Measurements from ENCODE around the gene ST8SIA5.

ST8SIA5 gene

DNA sequence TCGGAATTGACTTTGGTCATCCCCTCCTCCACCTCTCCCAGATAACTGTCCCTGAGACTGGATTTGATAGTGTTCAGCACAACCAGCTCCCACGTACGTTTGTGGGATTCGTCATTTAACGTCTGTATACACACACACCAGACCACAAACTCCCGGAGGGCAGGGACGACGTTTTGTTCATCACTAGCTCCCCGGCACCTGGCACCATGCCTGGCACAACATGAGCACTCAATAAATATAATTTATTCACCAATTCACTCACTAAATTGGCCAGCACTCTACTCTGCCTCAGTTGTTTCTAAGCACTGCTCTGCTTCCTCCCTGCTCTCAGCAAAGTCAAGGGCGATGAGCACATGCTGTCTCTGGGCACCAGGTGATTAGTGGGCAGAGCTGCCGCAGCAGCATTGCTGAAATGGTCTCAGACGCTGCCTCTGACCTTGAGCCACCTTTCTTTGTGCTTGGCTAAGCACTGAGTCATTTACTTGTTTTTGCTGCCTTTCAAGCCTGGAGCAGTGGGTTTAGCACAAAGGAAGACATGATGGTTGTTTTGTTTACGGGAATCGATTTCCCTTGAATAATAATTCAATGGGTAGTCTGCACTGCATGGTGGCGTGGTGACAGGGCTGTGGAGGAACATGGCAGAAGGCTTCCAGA is 80.5 kb downstream of the ST8SIA5 start:
- DNase-seq = no peak
- no peaks in the 10 kb centered on the region for H3K27me3 ChIP-seq (replicated peaks)

DNA sequence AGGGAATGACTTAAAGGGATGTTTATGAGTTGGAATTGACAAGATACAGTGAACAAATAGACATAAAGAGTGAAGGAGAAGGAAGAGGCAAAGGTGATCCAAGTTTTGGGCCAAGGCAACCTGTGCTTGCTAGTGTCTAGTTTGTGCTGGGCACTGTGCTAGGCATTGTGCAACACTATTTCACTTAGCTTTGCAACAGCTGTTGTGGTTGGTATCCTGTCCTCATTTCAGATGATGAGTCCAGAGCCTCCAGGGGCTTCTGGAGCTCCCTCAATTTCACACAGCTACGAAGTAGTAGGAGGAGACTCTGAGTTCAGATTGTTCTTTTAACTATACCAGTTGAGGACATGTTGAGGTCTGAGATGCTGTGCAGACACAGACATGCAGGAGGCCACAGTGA is 81.7 kb downstream of the ST8SIA5 start:
- H3K36me3 ChIP-seq (replicated peaks) = no peaks in the 10 kb centered on the region
- in situ Hi-C loops (cut with HindIII; ENCODE audit: low pct_ligation_motif_present, low sequenced_read_pairs) = no loop called here
- no peak for DNase-seq
- H3K27ac ChIP-seq = no peak overlapping the region
- no peaks in the 10 kb centered on the region for H3K27me3 ChIP-seq (replicated peaks)
- TF ChIP-seq, protein P1, sequence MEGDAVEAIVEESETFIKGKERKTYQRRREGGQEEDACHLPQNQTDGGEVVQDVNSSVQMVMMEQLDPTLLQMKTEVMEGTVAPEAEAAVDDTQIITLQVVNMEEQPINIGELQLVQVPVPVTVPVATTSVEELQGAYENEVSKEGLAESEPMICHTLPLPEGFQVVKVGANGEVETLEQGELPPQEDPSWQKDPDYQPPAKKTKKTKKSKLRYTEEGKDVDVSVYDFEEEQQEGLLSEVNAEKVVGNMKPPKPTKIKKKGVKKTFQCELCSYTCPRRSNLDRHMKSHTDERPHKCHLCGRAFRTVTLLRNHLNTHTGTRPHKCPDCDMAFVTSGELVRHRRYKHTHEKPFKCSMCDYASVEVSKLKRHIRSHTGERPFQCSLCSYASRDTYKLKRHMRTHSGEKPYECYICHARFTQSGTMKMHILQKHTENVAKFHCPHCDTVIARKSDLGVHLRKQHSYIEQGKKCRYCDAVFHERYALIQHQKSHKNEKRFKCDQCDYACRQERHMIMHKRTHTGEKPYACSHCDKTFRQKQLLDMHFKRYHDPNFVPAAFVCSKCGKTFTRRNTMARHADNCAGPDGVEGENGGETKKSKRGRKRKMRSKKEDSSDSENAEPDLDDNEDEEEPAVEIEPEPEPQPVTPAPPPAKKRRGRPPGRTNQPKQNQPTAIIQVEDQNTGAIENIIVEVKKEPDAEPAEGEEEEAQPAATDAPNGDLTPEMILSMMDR (IDR thresholded peaks at IDR 0.05; ENCODE audit: low read depth, low read length, missing control alignments) = no peak
- H3K4me3 ChIP-seq (ENCODE audit: low read depth, low read length) = no peak overlapping the region

More for the DNA sequence above, 80.5 kb downstream of the ST8SIA5 start:
- TF ChIP-seq, protein P1 (IDR thresholded peaks at IDR 0.05; ENCODE audit: low read depth, low read length, missing control alignments) = no peak
- in situ Hi-C loops (cut with HindIII; ENCODE audit: low pct_ligation_motif_present, low sequenced_read_pairs) = no loop called here
- Histone ChIP-seq H3K36me3 (replicated peaks) (no peaks in the 10 kb centered on the region), H3K27ac (no peak overlapping the region), H3K4me3 (ENCODE audit: low read depth, low read length) (no peak overlapping the region)

DNA sequence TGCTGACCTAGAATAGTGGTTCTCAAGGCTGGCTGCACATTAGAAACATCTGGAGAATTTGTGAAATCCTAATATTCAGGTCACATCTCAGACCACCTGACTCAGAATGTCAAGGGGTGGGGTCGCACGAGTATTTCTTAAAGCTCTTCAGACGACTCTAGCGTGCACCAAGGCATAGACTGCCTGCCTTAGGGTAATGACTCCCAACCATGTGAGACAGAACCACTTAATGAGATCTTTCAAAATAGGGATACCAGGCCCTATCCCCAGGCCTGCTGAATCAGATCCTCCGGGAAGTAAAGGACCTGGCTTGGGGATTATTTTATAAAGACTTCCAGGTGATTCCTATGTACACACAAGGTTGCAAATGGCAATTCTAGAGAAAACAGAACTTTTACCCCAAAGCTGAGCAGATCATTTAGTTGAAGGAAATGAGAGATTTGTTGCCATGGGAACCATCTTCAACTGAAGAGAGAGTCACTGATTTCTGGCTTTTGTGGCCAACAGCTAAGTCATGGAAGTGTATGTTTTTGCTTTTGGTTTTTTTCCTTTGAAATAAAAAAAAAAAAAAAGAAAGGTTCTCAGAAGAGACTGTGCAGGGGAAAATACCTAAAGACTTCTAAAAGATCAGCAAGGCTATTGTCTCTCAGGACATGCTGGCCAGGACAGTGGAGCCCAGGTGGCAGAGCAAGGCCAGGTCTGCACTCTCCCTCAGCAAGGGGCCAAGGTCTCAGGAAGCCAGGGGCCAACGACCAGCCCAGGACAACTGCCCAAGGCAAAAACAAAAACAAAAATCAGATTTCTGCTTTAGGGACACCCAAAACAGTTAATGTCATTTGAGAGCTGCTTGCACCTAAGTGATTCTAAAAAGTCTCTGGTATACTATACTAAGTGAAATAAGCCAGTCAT is 84.5 kb downstream of the ST8SIA5 start:
- Histone ChIP-seq H3K4me3 (ENCODE audit: low read depth, low read length) (no peak overlapping the region), H3K27ac (no peak overlapping the region), H3K27me3 (replicated peaks) (no peaks in the 10 kb centered on the region), H3K36me3 (replicated peaks) (no peaks in the 10 kb centered on the region)
- TF ChIP-seq, protein P1 (IDR thresholded peaks at IDR 0.05; ENCODE audit: low read depth, low read length, missing control alignments) = no peak
- no peak for DNase-seq
- in situ Hi-C loops (cut with HindIII; ENCODE audit: low pct_ligation_motif_present, low sequenced_read_pairs) = loop anchor here (25.0 kb wide), 1 partner anchor 510 kb away; a partner anchor contains a TSS

DNA sequence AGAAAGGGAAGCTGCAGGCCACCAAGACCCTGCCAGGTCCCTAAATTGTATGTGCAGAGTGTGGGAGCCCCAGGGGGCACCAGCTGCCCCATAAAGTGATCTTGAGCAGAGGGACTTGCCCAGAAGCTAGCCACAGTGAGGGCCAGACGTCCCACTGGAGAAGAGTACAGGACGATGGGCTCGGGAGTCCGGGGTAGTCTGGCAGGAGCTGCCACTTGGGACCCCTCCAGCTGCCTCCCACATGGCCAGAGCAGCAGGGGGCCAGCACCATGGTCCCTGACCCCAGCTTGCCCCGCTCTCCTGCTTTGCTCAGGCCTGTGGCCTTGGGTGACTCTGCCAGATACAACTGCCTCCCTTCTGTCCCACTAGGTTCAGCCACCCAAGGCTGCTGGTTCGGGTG is 88.2 kb downstream of the ST8SIA5 start:
- Histone ChIP-seq H3K27ac (no peak overlapping the region), H3K27me3 (replicated peaks) (no peaks in the 10 kb centered on the region), H3K36me3 (replicated peaks) (no peaks in the 10 kb centered on the region), H3K4me3 (ENCODE audit: low read depth, low read length) (no peak overlapping the region)
- in situ Hi-C loops (cut with HindIII; ENCODE audit: low pct_ligation_motif_present, low sequenced_read_pairs) = loop anchor here (25.0 kb wide), 1 partner anchor 506 kb away; a partner anchor contains a TSS
- TF ChIP-seq, protein P1 (IDR thresholded peaks at IDR 0.05; ENCODE audit: low read depth, low read length, missing control alignments) = no peak
- no peak for DNase-seq

DNA sequence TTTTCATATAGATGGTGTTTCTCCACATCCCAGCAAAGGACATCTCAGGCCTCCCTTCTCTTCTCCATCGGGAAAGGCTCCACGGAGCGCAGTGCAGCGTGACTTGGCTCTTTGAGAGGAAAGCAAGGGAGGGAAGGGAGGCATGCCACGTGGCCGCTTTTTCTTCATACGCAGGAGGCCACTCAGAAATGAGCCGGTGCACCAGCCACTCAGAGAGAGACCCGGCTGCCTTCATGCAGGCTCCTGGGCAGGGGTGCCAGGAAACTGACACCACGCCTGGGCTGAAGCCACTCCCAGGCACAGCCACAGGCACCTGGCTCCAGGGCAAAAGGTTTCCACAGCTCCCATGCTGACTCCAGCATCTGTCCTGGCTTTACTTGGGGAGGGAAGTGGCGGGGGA is 88.7 kb downstream of the ST8SIA5 start:
- DNase-seq = no peak
- TF ChIP-seq, protein P1 (IDR thresholded peaks at IDR 0.05; ENCODE audit: low read depth, low read length, missing control alignments) = no peak
- in situ Hi-C loops (cut with HindIII; ENCODE audit: low pct_ligation_motif_present, low sequenced_read_pairs) = loop anchor here (25.0 kb wide), 1 partner anchor 506 kb away; a partner anchor contains a TSS
- H3K36me3 ChIP-seq (replicated peaks) = no peaks in the 10 kb centered on the region
- H3K27me3 ChIP-seq (replicated peaks) = no peaks in the 10 kb centered on the region
- no peak overlapping the region for H3K27ac ChIP-seq
- H3K4me3 ChIP-seq (ENCODE audit: low read depth, low read length) = no peak overlapping the region
